GM10266 (cell line): ENCODE measurements around the gene PTH1R.
"Not testable (repeated sequence)": the region's sequence is repeated elsewhere in the genome, so short reads cannot be mapped to it uniquely, and the experiment has no call there.

ENCODE experiments used
- DNase-seq: peaks from one replicate; pipeline ENCODE4 v3.0.0; 2012; ENCODE audit errors: extremely low spot score
- TF ChIP-seq, protein P1 (sequence below): IDR thresholded peaks from 2 replicates; pipeline ENCODE4 v1.5.1; 2012; ENCODE audit warnings: mild to moderate bottlenecking, low read depth; ENCODE audit not compliant: control insufficient read depth, insufficient read depth; ENCODE audit errors: missing control alignments

PTH1R gene

DNA sequence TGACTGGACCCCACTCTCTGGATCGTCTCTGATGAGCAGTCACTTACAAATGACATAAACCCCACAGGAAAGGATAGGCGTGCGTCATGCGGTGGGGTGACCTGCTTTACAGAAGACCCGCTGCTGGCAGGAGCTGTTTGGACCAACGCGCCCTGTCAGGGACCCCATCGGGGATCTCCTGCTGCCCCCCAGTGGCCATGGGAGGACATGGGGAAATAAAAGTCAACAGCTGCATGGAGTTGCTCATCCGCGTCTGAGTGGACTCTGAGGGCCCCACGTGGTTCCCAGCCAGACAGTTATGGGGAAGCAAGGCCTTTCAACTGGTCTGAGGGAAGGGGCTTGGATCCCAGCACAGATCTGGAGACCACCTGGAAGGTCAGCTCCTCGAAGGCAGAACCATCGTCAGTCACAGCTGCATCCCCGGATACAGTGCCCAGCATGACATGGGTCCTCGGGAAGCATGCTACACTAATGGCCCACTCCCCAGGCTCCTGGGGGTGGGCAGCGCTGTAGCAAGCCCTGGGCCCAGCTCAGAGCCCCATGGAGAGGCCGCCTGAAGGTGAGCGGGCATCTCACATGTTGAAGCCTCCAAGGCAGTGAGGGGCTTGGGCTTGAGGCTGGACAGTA, 32.1 kb downstream of the PTH1R start:
- DNase-seq: peak; percentile 89
- TF ChIP-seq, protein P1, sequence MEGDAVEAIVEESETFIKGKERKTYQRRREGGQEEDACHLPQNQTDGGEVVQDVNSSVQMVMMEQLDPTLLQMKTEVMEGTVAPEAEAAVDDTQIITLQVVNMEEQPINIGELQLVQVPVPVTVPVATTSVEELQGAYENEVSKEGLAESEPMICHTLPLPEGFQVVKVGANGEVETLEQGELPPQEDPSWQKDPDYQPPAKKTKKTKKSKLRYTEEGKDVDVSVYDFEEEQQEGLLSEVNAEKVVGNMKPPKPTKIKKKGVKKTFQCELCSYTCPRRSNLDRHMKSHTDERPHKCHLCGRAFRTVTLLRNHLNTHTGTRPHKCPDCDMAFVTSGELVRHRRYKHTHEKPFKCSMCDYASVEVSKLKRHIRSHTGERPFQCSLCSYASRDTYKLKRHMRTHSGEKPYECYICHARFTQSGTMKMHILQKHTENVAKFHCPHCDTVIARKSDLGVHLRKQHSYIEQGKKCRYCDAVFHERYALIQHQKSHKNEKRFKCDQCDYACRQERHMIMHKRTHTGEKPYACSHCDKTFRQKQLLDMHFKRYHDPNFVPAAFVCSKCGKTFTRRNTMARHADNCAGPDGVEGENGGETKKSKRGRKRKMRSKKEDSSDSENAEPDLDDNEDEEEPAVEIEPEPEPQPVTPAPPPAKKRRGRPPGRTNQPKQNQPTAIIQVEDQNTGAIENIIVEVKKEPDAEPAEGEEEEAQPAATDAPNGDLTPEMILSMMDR: peak; percentile 89

DNA sequence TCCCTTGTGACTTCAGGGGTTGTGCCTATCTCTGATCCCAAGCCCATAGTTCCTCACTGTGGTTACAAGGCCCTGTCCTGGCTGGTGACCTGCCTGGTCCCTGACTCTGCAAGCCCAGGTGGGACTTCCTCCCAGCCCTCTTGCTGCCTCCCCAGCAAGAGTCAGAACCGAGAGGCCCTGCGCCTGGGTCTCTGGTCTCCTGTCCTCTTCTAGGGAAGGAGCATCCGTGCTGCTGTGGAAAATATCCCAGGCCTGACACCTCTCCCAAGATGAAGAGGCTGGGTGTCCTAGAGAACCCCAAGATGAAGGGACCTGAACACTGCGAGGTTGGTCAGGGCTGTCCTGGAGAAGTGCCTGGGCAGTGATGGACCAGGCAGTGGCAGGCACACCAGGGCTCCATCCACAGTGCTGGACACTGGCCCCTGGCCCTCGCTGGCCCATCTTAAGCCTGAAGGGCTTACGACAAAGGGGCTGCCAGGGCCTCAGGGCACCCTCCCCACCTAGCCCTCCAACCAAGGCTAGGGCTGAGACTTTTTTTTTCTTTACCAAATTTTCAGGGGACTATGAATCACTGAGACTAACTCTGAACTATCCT, 32.7 kb downstream of the PTH1R start:
- TF ChIP-seq, protein P1: no peak

DNA sequence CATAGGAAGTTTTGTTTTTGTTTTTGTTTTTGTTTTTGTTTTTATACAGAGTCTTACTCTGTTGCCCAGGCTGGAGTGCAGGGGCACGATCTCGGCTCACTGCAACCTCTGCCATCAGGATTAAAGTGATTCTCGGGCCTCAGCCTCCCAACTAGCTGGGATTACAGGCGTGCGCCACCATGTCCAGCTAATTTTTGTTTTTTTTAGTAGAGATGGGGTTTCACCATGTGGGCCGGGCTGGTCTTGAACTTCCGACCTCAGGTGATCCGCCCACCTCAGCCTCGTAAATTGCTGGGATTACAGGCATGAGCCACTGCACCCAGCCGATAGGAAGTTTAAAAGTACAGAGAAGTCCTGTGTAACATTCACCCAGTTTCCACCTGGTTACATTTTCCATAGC, 33.4 kb downstream of the PTH1R start:
- DNase-seq: not testable (repeated sequence)

More for the DNA sequence above, 32.7 kb downstream of the PTH1R start:
- DNase-seq: no peak

DNA sequence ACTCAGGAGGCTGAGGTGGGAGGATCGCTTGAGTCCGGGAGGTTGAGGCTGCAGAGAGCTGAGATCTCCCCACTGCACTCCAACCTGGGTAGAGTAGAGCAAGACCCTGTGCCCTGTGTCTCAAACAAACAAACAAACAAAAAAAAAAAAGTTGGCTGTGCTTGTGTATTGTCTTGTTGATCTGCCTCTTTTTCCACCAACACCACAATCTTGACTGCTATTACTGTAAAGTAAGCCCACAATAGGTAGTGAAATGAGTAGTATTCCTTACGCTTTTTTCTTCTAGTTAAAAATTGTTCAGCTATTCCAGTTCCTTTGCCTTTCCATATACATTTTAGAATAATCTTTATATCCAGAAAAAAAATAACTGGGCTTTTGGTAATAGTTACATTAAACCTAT, 35.5 kb downstream of the PTH1R start:
- no peak for DNase-seq
- TF ChIP-seq, protein P1: no peak

DNA sequence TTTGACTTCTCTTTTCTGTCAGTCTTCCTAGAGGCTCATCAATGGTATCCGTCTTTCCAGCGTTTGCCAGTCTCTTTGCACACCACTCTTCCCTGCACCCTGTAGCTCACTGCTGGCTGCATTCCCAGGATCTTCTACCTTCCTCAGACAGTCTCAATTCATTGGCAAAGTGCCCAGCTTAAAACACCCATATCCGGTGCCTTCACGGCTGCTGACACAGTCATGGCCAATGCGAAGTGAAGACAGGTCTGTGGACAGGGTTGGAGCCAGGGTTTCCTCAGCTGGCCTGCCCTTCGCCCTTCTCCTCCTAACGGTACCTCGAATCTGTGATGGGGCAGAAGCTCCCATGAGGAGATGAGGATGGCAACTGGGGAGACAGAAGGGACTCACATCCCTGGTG, 36.1 kb downstream of the PTH1R start:
- no peak for DNase-seq
- TF ChIP-seq, protein P1: no peak

DNA sequence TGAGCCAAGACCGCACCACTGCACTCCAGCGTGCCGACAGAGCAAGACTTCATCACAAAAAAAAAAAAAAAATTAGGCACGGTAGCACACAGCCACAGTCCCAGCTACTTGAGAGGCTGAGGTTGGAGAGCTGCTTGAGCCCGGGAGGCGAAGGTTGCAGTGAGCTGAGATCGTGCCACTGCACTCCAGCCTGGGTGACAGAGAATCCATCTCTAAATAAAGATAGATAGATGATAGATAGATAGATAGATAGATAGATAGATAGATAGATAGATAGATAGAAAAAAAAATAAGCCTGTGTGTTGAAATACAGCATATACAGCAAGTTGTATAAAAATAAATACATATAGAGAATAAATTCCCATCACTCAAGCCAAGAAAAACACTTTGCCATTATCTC, 37.3 kb downstream of the PTH1R start:
- TF ChIP-seq, protein P1: no peak
- DNase-seq: no peak

DNA sequence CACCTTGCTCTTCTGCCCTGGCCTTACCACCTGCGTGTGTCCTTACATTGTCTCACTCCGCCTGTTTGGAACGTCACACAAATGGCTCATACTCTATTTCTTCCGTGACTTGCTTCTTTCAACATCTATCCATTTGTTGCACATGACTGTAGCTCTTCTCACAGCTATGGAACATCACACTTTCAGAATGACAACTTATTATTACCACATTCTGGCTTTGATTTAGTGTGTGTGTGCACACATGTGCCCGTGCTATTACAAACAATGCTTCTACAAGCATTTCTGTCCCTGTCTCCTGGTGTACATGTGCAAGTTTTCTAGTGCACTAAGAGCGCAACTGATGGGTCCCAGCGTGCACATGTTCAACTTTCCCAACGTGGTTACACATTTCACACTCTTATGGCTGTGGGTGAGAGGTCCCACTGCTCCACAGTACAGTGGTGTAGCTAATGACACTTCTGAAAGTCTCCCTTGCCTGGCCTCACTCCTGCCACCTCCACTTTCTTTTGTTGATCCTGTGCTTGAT, 37.8 kb downstream of the PTH1R start:
- no peak for DNase-seq
- TF ChIP-seq, protein P1: no peak
